NCI-H1417 (cell line): ENCODE measurements around the gene MCOLN1.

Source experiments
- DNase-seq, 3 experiments: peaks; one replicate each; lab custom pipeline; 2025; lab: John Stamatoyannopoulos, UW

Gene MCOLN1

GRCh38 chr19:7542556-7543348 lies 20.3 kb downstream of the MCOLN1 start:
- no peak for DNase-seq

DNA sequence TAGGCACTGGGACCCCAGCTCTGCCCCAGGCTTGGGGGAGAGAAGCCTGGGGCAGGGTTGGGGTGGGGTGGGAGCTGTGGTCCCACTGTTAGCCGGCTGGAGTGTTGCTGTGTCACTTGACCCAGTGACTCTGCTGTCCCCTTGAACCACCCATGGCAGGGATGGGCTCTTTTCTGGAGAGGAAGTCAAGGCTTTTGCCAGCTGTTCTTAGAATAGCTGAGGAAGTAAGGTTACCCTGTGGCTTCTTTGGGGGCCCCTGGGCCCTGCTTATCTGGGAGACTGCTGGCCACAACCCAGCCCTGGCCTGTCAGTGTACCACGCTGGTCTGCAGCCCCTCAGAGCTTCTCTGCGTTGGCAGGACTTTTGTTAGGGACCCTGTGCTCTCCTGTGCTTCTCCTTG lies 22.2 kb downstream of the MCOLN1 start:
- no peak for DNase-seq

GRCh38 chr19:7545300-7545699 lies 22.9 kb downstream of the MCOLN1 start:
- DNase-seq = no peak

DNA sequence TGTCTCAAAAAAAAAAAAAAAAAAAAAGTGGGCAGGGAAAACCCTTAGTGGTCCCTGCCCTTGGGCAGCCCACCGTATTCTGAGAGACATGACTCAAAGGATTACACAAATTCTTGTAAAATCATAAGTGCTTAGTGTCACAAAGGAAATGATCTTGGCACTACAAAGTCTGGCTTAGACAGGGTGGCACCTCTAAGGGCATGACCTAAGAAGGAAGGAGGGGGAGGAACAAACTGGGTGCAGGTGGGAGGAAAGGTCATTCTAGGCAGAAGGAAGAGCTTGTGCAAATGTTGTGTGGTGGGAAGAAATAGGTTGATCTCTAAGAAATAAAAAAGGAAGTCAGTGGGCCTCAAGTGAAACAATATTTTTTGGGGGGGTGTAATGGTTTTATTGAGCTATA lies 23.5 kb downstream of the MCOLN1 start:
- DNase-seq = no peak

GRCh38 chr19:7547159-7547558 lies 24.7 kb downstream of the MCOLN1 start:
- DNase-seq = no peak

GRCh38 chr19:7549429-7550148 lies 27.2 kb downstream of the MCOLN1 start:
- no peak for DNase-seq

GRCh38 chr19:7550169-7550770 lies 27.8 kb downstream of the MCOLN1 start:
- no peak for DNase-seq

- DNase-seq = peak; percentile 17 to 86 (median 52)
Measured at GRCh38 chr19:7550987-7551761, 28.8 kb downstream of the MCOLN1 start.

GRCh38 chr19:7552781-7553180 lies 30.4 kb downstream of the MCOLN1 start:
- no peak for DNase-seq

GRCh38 chr19:7554565-7554964 lies 32.1 kb downstream of the MCOLN1 start:
- no peak for DNase-seq

DNA sequence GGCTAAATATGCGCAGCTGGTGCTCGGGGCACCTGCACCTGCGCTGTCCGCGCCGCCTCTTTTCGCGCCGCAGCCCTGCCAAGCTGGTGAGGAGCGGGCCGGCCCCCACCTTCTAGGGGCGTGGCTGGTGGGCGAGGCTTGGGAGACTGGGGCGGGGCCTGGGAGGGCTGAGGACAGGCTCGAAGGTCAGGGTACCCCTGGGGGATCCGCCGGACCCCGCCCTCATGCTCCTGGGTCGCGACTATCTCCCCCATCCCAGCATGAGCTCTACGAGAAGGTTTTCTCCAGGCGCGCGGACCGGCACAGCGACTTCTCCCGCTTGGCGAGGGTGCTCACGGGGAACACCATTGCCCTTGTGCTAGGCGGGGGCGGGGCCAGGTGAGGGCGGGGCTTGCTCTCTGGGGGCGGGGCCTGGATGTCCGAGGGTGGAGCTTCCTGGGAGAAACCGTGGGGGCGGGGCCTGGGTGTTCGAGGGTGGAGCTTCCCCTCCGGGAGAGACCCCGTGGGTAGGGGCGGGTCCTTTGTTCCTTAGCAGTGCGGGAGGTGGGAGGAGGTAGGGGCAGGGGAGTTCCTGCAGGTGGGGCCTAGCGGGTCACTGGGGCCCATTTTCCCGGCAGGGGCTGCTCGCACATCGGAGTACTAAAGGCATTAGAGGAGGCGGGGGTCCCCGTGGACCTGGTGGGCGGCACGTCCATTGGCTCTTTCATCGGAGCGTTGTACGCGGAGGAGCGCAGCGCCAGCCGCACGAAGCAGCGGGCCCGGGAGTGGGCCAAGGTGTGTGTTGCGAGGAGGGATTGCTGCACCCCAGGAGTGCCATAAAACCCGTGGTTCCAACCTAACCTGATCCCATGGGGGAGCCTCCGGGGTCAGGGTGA lies 32.8 kb downstream of the MCOLN1 start:
- DNase-seq = no peak

GRCh38 chr19:7556696-7557315 lies 34.4 kb downstream of the MCOLN1 start:
- no peak for DNase-seq

GRCh38 chr19:7558667-7559066 lies 36.2 kb downstream of the MCOLN1 start:
- DNase-seq = no peak

DNA sequence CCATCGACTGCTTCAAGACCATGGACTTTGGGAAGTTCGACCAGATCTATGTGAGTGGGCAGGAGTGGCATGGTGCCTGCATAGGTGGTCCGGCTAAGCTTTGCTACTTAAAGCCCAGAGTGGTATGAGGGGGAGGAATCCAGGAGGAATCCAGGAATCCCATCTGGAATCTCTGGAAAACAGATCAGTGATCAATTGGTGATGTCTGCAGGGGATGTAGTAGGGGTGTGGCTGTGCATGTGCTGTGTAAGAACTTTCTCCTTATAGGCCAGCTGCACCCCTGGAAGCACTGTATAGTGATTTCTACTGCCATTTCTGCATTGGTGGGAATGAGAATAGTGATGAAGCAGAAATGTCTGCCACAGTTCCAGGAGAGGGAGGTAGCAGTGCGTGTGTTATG lies 36.7 kb downstream of the MCOLN1 start:
- DNase-seq = no peak

GRCh38 chr19:7560255-7560654 lies 37.8 kb downstream of the MCOLN1 start:
- DNase-seq = no peak

DNA sequence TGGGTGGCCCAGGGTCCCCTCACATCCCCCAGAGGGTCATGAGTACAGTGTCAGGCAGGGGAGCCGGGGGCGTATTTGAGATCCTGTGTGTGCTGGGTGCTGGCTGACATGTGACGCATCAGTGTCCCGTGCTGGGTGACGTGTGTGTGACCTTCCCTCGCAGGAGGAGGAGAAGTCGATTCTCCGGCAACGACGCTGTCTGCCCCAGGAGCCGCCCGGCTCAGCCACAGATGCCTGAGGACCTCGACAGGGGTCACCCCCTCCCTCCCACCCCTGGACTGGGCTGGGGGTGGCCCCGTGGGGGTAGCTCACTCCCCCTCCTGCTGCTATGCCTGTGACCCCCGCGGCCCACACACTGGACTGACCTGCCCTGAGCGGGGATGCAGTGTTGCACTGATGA lies 38.9 kb downstream of the MCOLN1 start:
- no peak for DNase-seq

GRCh38 chr19:7562646-7563393 lies 40.4 kb downstream of the MCOLN1 start:
- DNase-seq = no peak

GRCh38 chr19:7564866-7565265 lies 42.4 kb downstream of the MCOLN1 start:
- DNase-seq = no peak

GRCh38 chr19:7565332-7565731 lies 42.9 kb downstream of the MCOLN1 start:
- no peak for DNase-seq

DNA sequence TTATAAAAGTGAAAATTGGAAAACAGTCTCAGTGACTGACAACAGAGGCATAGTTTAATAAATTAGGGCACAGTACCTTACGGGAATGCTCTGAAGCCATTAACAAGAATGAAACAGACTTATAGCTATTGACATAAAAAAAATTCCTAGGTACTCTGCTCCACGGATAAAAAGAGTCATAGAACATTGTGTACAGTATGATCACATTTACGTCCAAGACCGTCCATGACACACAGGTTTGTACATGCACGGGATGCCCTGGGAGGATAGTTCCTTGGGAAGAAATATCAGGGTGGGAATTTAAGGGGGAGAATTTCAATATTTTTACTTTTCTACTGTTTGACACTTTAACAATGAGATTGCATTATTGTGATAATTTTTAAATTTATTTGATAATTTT lies 48.3 kb downstream of the MCOLN1 start:
- DNase-seq = no peak
